Raji (cell line): ENCODE data around the gene CATSPER3.

Experiments
- POLR2A ChIP-seq: IDR thresholded peaks from 2 replicates; pipeline ENCODE4 v1.6.1; 2011; ENCODE audit warnings: low read depth, low read length, control low read depth; ENCODE audit not compliant: insufficient read depth

The CATSPER3 gene

GRCh38 chr5:135039271-135040033 is 71.7 kb downstream of the CATSPER3 start:
- TF ChIP-seq POLR2A = no peak

- TF ChIP-seq POLR2A = no peak
These were observed 72.3 kb downstream of the CATSPER3 start for GRCh38 chr5:135040034-135040332.

GRCh38 chr5:135040333-135041144 is 72.8 kb downstream of the CATSPER3 start:
- TF ChIP-seq POLR2A = no peak

- TF ChIP-seq POLR2A = no peak
These were observed 73.5 kb downstream of the CATSPER3 start for GRCh38 chr5:135041145-135041587.

- no peak for TF ChIP-seq POLR2A
These were observed 74.0 kb downstream of the CATSPER3 start for GRCh38 chr5:135041726-135042125.

- no peak for TF ChIP-seq POLR2A
These were observed 74.9 kb downstream of the CATSPER3 start for GRCh38 chr5:135042595-135042994.

GRCh38 chr5:135045488-135045887 is 77.8 kb downstream of the CATSPER3 start:
- no peak for TF ChIP-seq POLR2A

- TF ChIP-seq POLR2A = no peak
These were observed 79.1 kb downstream of the CATSPER3 start for GRCh38 chr5:135046661-135047346.

GRCh38 chr5:135047347-135047695 is 79.6 kb downstream of the CATSPER3 start:
- TF ChIP-seq POLR2A = no peak

- no peak for TF ChIP-seq POLR2A
These were observed 80.6 kb downstream of the CATSPER3 start for GRCh38 chr5:135048286-135048685.

GRCh38 chr5:135048930-135049329 is 81.2 kb downstream of the CATSPER3 start:
- TF ChIP-seq POLR2A = no peak

GRCh38 chr5:135050244-135050767 is 82.6 kb downstream of the CATSPER3 start:
- no peak for TF ChIP-seq POLR2A

GRCh38 chr5:135051399-135051798 is 83.7 kb downstream of the CATSPER3 start:
- no peak for TF ChIP-seq POLR2A

GRCh38 chr5:135051872-135052271 is 84.2 kb downstream of the CATSPER3 start:
- TF ChIP-seq POLR2A = no peak

- TF ChIP-seq POLR2A = no peak
These were observed 84.9 kb downstream of the CATSPER3 start for GRCh38 chr5:135052511-135053145.
